Stimulated activated CD8-positive, alpha-beta memory T cell treated with anti-CD3 and anti-CD28 coated beads, Interleukin-2, amount 100 ng/mL, for 48 hours (primary cell): ENCODE measurements around the gene NPW.
A peak's percentile ranks its signal among the peaks of the same experiment; 100 is the strongest.

Experiments used
- DNase-seq, 2 donors: peaks; one replicate each; pipeline ENCODE4 v3.0.0-alpha.2; 2020; ENCODE audit warnings: low read depth in 2 of 2

The NPW gene

GRCh38 chr16:2035431-2036199, 16.0 kb downstream of the NPW start:
- DNase-seq, result no peak

GRCh38 chr16:2036200-2036966, 16.8 kb downstream of the NPW start:
- DNase-seq, result no peak

DNA sequence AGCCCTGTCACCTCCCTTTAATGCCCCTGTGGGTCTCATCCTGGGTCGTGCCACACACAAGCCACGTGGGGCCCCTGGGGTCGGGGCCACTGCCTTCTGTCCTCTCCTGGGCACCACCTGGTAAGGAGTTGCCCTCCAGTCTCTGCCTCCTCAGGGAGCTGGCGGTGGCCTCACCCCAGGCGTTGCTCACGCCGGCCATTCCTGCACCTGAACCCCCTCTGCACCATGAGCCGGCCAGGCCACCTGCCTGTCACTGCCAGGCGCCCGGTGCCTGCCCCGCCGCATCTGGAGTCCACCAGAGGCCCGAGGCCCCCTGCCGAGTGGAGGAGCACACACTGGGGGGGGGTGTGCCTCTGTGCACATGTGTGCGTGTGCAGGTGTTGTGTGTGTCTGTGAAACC, 17.5 kb downstream of the NPW start:
- no peak for DNase-seq

DNA sequence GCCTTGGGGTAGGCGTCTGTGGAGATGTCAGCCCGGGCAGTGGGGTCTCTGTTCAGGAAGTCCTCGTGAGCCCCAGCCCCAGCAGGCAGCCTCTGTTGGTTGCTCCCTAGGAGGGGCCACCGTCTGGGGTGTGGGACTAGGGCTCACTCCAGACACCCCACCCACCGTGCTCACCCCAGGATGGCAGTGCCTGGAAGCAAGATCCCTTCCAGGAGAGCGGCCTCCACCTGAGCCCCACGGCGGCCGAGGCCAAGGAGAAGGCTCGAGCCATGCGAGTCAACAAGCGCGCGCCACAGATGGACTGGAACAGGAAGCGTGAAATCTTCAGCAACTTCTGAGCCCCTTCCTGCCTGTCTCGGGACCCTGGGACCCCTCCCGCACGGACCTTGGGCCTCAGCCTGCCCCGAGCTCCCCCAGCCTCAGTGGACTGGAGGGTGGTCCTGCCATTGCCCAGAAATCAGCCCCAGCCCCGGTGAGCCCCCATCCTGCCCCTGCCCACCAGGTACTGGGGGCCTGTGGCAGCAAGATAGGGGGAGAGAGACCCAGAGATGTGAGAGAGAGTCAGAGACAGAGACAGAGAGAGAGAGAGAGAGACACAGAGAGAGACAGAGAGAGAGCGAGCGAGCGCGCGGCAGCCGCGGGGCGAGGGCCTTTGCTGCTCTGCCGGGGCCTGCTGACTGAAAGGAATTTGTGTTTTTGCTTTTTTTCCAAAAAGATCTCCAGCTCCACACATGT, 18.2 kb downstream of the NPW start:
- DNase-seq, result no peak

DNA sequence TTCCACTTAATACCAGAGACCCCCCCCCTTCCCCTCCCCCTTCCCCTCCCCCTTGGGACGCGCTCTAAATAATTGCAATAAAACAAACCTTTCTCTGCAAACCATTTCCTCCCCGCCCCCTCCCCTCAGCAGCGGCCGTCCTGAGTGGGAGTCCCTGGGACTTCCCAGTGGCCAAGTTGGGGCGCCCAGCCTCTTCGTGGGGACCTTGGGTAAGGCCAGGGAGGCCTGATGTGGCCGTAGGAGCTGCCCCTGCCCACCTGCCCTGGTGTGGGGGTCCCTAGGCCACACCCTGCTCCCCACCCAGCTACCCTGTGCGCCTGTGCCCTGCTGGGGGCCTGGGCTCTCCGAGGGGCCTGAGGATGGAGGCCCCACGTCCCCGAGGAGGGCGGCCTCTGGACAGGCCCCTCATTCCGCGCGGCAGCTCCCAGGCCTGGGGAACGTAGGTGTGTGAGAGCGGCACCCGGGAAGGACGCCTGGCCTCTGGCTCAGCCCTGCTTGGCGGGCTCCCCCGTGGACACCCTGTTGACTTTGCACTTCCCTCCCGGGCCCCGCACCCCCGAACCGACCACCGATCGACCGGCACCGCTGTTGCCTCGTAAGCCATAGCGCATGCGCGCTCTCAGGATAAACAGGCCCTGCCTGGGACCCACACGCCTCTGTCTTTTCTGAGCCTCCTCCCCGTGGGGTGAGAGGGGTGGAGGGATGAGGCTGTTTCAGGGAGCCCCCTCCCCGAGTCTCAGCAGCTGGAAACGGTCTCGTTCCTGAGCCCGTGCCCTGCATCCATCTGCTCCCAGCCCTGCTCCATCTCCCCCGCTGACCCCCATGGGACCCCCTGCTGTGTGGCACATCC, 19.0 kb downstream of the NPW start:
- DNase-seq, result no peak

DNA sequence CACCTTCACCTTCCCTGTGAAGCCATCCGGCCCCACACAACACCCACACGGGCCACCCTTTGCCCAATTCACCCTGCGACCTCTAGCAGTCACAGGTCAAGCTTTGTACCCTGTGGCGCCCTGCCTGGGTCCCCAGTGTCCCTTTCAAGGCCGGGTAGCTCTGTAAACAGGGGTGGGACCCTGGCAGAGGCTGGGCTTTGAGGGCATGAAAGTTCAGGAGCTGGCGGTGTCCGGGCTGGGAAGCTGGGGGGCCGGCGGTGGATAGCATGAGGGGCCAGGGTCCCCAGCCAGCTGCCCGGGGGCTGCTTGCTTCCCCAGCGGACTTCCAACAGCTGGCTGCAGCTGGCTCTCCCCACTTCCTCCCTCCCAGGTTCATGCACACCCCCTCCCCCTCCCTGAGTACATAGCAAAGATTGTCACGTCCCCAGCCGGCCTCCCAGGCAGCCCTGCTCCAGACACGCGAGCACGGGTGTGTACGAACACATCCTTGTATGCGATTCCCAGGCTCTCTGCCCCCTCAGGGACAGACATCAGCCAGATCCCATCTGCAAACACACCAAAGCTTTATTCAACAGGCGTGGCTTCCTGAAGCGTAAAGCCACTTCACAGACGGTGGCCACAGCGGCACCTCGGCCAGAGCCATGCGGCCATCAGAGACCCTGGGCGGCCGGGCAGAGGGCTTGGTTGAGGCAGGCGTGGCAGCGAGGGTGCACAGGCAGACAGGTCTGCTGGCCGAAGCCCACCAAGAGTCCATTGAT, 19.9 kb downstream of the NPW start:
- DNase-seq, result no peak

- no peak for DNase-seq
These were observed 20.6 kb downstream of the NPW start for GRCh38 chr16:2040041-2040786.

DNA sequence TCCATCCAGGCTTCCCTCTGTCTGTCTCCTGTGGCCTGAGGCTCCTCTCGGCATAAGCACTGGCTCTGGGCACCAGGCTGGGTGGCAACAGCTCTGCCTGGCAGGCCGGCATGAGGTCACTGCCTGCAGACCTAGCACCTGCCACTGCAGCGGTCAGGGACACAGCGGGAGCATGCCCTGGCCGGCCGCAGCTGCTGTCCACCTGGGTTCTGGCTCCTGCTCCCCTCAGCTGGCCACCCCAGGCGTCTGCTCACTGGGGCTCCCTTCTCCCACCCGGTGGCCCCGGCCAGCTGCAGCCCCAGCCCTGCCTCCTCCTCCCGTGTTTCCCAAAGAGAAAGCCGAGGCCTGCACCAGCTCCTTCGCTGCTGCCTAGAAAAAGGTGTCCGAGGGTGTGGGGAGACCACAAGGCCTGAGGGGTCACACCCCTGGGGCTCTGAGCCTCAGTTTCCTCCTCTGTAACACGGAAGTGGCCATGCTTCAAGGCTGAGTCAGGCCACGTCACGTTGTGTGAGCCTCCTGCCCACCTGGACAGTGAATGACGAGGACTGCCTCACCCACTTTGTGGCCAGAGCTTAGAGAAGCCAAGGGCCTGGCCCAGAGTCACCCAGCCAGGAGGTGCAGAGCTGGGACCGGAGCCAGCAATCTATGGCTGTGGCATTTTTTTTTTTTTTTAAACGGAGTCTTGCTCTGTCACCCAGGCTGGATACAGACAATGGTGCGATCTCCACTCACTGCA, 21.4 kb downstream of the NPW start:
- DNase-seq, result no peak

- DNase-seq, result no peak
These were observed 22.8 kb downstream of the NPW start for GRCh38 chr16:2042171-2042985.

DNA sequence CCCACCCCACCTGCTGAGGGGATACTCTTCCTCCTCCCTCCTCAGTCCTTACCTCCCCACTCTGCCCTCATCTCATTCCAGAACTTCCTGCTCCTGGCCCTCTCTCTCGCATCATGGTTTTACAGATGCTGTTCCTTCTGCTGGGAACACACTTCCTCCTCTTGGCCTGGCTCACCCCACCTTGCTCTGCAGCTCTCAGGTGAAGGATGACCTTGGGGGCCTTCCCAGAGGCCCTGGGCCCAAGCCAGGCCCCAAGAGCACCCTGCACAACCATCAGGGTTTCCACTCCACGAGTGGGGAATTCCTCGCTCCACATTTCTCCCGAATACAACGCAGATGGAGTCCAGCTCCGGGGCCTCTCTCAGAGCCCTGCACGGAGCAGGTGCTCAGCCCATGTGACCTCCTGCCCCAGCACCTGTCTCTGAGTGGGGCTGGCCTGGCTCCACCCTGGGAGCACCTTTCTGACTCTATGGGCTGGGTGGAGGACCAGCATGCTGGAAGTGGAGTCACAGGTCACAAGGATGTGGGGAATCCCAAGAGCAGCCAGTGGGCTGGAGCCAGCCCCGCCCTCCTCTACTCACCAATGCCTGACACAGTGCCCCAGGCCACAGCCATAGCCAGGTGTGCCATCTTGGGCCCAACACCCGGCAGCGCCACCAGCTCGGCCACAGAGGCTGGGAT, 23.5 kb downstream of the NPW start:
- DNase-seq, result no peak

- no peak for DNase-seq
These were observed 24.3 kb downstream of the NPW start for GRCh38 chr16:2043667-2044451.

DNA sequence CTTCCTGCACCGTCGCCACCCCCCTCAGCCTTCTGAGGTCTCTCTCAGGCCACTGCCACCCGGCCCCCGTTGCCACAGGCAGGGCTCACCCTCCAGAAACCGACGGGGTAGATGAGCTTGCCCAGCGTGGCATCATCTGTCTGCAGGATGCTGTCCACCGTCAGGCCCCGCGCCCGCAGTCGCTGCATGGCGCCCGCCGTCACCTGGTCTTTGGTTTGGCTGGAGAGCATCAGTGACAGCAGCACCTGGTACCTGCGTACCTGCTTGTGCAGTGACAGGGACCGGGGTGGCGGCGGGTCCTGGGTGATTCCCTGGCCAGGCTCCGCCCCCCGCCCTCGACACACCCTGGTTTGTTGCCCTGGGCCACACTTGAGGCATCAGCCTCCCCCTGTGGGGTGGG, 25.0 kb downstream of the NPW start:
- no peak for DNase-seq

DNA sequence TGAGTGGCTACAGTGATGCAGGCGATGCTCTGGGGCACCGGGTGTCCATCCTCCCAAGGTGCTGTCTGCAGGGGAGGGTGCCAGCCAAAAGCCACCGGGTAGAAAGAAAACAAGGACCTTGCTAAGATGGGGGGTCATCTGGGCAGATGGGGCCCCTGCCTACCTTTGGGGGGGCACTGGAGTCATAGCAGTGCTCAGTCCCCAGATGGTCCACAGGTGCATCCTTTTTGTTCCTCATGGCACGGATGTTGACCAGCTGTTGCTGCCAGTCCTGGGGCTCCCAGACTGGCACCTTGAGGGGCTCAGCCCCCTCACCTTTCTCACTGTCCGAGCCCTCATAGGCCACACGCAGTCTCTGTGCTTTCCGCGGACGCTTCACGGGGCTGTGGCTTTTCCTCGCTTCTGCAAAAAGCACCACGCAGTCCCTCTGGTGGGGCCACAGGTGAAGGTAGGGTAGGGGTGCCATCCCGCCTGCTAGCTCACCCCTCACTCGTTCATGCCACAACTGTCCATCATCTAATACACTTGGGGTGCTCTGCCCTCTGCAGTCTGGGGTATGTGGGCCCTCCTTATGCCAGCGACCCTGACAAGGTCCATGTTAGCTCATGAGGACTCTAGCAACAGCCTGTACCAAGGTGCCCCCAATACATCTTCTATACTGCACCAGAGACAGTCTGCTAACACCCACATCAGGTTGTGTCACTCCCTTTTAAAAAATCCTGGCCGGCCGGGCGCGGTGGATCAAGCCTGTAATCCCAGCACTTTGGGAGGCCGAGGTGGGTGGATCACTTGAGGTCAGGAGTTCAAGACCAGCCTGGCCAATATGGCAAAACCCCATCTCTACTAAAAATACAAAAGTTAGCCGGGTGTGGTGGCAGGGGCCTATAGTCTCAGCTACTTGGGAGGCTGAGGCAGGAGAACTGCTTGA, 26.6 kb downstream of the NPW start:
- no peak for DNase-seq

GRCh38 chr16:2046893-2047329, 27.3 kb downstream of the NPW start:
- no peak for DNase-seq

DNA sequence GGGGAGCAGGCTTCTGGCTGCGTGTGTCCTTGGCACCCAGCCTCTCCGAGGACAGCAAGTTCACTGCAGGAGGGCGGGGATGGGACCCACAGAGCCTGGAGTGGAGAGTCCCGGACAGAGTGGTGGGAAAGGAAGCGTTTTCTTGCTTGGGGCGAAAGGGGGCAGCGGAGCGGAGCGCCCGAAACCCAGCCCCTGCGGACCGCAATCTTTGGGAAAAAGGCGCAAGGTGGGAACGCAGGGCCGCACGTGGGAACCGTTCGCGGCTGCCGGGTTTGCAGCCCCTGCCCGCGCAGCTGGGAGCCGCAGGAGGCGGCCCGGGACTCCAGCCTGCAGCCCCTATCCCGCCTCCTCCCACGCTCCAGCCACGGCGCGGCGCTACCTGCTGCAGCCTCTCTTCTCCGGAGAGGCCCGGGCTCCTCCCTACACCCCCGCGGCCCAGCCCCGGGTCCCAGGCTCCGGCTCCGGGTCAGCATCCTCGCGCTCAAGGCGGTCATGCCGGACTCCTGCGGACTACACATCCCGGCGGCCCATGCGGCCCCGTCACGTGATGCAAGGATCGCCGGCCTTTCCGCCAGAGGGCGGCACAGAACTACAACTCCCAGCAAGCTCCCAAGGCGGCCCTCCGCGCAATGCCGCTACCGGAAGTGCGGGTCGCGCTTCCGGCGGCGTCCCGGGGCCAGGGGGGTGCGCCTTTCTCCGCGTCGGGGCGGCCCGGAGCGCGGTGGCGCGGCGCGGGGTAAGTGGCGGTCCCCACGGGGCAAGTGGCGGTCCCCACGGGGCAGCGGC, 27.9 kb downstream of the NPW start, which contains the start of the genes NTHL1 and TSC2:
NTHL1 (minus strand) TSS at position 505 of the 786 bp plus-strand sequence; CDS start at position 494, 11 bp downstream.
TSC2 (plus strand) TSS at position 656 of the 786 bp plus-strand sequence. CDS start 631 bp downstream, outside the sequence.
- peak; percentile 93 to 94 for DNase-seq
